HUES64 (cell line): ENCODE data around the gene CACNG5.
A peak's percentile ranks its signal among the peaks of the same experiment; 100 is the strongest.

ENCODE experiments used
- H3K27ac ChIP-seq: 2 replicates; pipeline ENCODE4 v1.7.0; 2013; ENCODE audit warnings: low read depth, low read length, inconsistent platforms
- H3K27me3 ChIP-seq: 2 replicates; pipeline ENCODE4 v1.6.1; 2013; ENCODE audit warnings: mild to moderate bottlenecking, low read length; ENCODE audit not compliant: insufficient read depth
- H3K36me3 ChIP-seq: 2 replicates; pipeline ENCODE4 v1.6.1; 2013; ENCODE audit warnings: mild to moderate bottlenecking, low read length; ENCODE audit not compliant: insufficient read depth
- H3K4me1 ChIP-seq: 2 replicates; pipeline ENCODE4 v1.6.1; 2013; ENCODE audit warnings: mild to moderate bottlenecking, low read length, moderate library complexity; ENCODE audit not compliant: insufficient read depth
- H3K4me3 ChIP-seq: 2 replicates; pipeline ENCODE4 v1.5.1; 2013; ENCODE audit warnings: mild to moderate bottlenecking, low read length, moderate library complexity
- H3K9ac ChIP-seq: 2 replicates; pipeline ENCODE4 v1.6.1; 2013; ENCODE audit warnings: mild to moderate bottlenecking, low read depth, low read length
- H3K9me3 ChIP-seq: 2 replicates; pipeline ENCODE4 v1.6.1; 2013; ENCODE audit warnings: low read depth, low read length; ENCODE audit not compliant: insufficient read depth
- WGBS: fragments of 150-250, 120-280 bp; methylation state at CpG from one replicate; pipeline ENCODE4 v1.1.7; 2013; ENCODE audit warnings: missing lambda C conversion rate; 5-methylcytosine and 5-hydroxymethylcytosine counted together

Gene CACNG5

DNA sequence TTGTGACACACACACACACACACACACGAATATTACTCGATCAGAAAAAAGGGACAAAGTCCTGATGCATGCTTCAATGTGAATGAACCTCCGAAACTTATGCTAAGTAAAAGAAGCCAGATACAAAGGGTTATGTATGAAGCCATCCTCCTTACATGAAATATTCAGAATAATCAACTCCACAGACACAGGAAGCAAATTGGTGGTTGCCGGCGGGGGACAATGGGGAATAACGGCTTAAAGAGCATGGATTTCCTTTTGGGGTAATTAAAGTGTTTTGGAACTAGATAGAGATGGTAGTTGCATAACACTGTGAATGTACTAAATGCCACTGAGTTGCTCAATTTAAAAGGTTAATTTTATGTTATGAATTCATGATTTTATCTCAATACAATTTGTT, 8.1 kb upstream of the CACNG5 start:
- no peaks in the 10 kb centered on the region for H3K9me3 ChIP-seq
- no peak overlapping the region for H3K27ac ChIP-seq
- H3K4me1 ChIP-seq, result peaks cover 19% of the 10 kb centered on the region
- H3K27me3 ChIP-seq, result peaks cover 8% of the 10 kb centered on the region
- H3K9ac ChIP-seq, result no peak overlapping the region
- 96% methylated on average over 6 of the region's 6 CpGs for WGBS
- no peaks in the 10 kb centered on the region for H3K36me3 ChIP-seq
- no peak overlapping the region for H3K4me3 ChIP-seq

DNA sequence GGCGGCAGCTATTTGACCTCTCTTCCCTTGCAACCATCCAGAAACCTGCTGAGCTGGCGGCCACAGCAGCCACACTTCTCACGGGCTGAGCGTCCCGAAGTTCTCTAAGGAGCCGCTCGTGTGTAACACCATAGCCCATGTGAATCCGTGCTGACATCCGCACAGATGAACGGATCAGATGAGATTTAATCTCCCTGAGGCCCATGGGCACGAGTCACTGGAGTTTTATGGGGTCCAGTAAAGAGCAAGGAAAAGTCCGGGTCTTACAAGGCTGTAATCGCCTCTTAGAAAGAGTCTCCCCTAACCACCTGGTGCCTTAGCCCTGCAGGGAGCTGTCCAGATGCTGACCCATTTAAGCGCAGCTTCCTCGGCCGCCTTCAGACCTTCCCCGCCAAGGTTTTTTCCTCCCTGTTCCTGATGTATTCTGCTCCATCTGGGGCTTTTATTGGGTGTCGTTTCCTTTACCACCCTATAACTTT, 5.5 kb upstream of the CACNG5 start:
- peaks cover 22% of the 10 kb centered on the region for H3K27me3 ChIP-seq
- H3K36me3 ChIP-seq, result no peaks in the 10 kb centered on the region
- no peak overlapping the region for H3K9ac ChIP-seq
- H3K9me3 ChIP-seq, result no peaks in the 10 kb centered on the region
- 12% methylated on average over 18 of the region's 18 CpGs for WGBS
- H3K4me3 ChIP-seq, result no peak overlapping the region
- H3K27ac ChIP-seq, result no peak overlapping the region
- H3K4me1 ChIP-seq, result peaks cover 19% of the 10 kb centered on the region

DNA sequence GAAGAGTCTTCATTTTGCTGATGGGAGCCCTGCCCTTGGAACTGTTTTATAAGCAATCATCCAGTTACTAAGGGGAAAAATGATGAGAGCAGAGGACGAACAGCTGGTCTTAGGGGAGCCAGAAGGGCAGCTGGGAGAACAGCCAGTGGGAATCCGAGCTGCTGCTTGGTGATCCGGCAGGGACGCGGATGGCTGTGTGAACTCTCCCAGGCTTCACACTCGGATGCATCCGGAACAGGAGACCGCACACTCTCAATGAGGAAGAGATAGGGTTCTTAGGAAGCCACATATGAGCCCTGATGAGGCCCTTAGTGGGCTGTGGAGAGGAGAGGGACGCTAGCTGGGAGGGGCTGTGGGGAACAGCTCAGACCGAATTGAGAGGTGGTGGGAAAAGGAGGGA, 5.0 kb upstream of the CACNG5 start:
- WGBS, result 28% methylated on average over 10 of the region's 10 CpGs
- Histone ChIP-seq H3K4me1 (peaks cover 19% of the 10 kb centered on the region), H3K4me3 (peak overlapping the region; percentile 0; the same call in 1 of the 2 replicates), H3K36me3 (no peaks in the 10 kb centered on the region), H3K27me3 (peaks cover 26% of the 10 kb centered on the region), H3K27ac (no peak overlapping the region), H3K9ac (no peak overlapping the region), H3K9me3 (no peaks in the 10 kb centered on the region)

DNA sequence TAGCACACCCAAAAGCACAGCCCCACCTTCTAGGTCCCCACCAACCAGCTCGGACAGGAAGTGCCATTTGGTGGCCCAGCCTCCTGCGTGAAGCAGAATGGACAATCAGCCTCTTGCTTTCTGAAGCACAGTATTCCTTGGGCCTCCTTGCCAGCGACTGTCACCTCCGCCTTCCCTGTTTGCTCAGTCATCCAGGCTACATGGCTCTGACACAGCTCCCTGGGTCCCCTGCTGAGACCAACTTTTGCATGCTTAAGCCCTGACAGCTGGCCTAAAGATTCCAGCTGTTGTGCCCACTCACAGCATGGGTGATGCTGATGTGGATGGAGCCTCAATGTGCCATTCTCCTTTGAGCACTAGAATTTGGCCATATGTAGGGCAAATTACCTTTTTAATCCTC, 4.5 kb upstream of the CACNG5 start:
- peaks cover 31% of the 10 kb centered on the region for H3K27me3 ChIP-seq

DNA sequence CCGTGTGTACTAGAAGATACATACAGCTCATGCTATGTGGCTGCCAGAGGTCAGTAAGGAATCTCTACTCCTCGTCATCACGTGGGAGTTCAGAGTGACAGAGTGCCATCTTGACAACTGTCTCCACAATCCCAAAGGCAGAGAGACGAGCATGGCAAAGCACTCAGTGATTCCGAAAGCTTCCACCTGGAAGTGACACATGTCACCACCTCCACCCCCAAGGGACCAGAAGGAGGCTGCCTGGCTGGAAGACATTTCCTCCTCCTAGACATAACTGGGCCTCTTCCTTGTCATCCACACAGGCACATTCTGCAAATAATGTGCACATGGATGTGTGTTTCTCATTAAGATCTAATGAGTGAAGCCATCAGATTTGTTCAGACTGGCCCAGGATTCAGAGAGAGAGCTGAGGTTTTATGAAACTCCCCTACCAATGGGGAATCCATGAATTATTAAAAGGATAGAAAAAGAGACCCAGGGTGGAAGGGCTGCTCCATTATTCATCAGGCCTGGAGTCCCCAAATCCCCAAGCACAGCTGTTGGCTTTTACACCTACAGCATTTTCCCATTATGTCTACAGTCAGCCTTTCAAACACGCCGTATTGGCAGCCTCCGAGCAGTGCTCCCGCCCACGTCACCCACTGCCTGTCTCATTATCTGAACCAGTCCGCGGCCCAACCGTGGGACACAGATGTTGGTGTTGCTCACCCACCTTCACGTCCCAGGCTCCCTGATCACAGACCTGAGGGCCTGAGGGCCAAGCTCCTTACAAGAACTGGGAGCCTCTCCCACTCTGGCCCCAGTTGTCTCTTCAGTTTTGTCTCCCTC, 3.3 kb upstream of the CACNG5 start:
- Histone ChIP-seq H3K4me1 (peaks cover 19% of the 10 kb centered on the region), H3K9me3 (no peaks in the 10 kb centered on the region), H3K27me3 (peaks cover 43% of the 10 kb centered on the region), H3K9ac (no peak overlapping the region), H3K36me3 (no peaks in the 10 kb centered on the region), H3K4me3 (no peak overlapping the region), H3K27ac (no peak overlapping the region)
- WGBS, result 92% methylated on average over 14 of the region's 14 CpGs

More for the DNA sequence above, 4.5 kb upstream of the CACNG5 start:
- Histone ChIP-seq H3K4me1 (peaks cover 19% of the 10 kb centered on the region), H3K9ac (no peak overlapping the region), H3K4me3 (0 out of 2 replicates have a peak overlapping the region, but pooled peaks have one; percentile 0), H3K36me3 (no peaks in the 10 kb centered on the region), H3K27ac (no peak overlapping the region), H3K9me3 (no peaks in the 10 kb centered on the region)
- WGBS, result 26% methylated on average over 4 of the region's 4 CpGs

DNA sequence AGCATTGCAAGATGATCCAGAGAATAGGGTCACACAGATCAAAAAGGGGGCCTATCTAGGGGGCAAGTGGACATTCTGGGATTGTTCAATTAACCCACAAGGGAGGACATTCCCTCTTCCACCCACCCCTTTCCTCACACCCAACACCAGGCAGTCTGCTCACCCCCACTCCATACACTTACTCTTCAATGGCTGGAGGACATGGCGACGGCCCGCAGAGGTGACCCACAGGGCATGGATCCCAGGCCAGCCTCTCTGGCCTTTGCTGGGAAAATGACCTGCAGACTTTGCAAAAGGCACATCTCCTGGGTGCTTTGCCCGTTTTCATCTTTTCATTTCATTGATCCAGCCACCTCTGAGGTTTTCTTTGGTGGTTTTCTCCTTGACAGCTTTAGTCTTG, 1.7 kb upstream of the CACNG5 start:
- peaks cover 47% of the 10 kb centered on the region for H3K27me3 ChIP-seq

DNA sequence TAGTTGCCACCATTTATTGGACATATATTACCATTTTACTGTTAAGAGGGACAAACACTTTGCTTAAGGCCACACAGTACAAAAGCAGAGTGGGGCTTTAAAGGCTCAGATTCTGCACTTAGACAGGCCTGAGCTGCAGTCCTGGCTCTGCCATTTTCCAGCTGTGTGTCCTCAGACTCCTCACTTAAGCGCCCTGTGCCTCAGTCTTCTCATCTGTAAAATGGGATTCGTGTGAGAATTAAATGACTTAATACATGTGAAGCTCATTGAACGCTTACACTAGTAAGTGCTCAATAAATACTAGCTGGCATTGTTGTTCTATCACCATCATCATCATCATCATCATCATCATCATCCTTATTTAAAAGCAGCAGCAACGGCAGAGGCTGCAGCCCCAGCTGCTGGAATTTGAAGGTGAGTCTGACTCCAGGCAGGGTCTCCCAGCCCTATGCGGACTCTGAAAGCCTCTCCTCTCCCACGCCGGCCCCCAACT, 445 bp upstream of the CACNG5 start:
- Histone ChIP-seq H3K4me1 (peaks cover 13% of the 10 kb centered on the region), H3K27ac (no peak overlapping the region), H3K9me3 (no peaks in the 10 kb centered on the region), H3K27me3 (peaks cover 47% of the 10 kb centered on the region), H3K36me3 (no peaks in the 10 kb centered on the region), H3K9ac (no peak overlapping the region), H3K4me3 (peak overlapping the region; percentile 60)
- WGBS, result 49% methylated on average over 7 of the region's 7 CpGs

More for the DNA sequence above, 1.7 kb upstream of the CACNG5 start:
- peaks cover 19% of the 10 kb centered on the region for H3K4me1 ChIP-seq
- WGBS, result 96% methylated on average over 4 of the region's 4 CpGs
- H3K36me3 ChIP-seq, result no peaks in the 10 kb centered on the region
- no peak overlapping the region for H3K4me3 ChIP-seq
- H3K9ac ChIP-seq, result no peak overlapping the region
- H3K27ac ChIP-seq, result no peak overlapping the region
- H3K9me3 ChIP-seq, result no peaks in the 10 kb centered on the region

DNA sequence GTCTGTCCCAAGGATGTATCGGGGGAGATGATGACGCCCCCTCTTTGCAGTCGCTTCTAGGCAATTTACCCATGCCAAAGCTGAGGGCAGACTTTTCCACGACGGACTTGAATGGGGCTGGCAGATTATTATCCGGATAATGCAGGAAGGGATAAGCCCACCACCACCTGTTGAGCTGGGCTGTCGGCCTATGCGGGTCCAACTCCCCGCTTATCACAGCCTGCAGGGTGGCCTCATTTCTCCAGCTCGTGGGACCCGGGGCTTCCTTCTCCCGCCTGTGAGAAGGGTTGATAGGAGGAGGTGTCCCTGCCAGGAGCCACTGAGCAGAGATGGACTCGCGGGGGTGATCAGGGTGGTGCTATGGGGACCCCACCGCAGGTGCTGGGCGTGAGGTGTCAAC, 559 bp downstream of the CACNG5 start:
- H3K9me3 ChIP-seq, result no peaks in the 10 kb centered on the region
- H3K27me3 ChIP-seq, result peaks cover 43% of the 10 kb centered on the region
- peaks cover 5% of the 10 kb centered on the region for H3K4me1 ChIP-seq
- peak overlapping the region; percentile 60 for H3K4me3 ChIP-seq
- no peak overlapping the region; the same call in 1 of the 2 replicates for H3K9ac ChIP-seq
- no peaks in the 10 kb centered on the region for H3K36me3 ChIP-seq
- H3K27ac ChIP-seq, result no peak overlapping the region
- WGBS, result 70% methylated on average over 16 of the region's 16 CpGs

DNA sequence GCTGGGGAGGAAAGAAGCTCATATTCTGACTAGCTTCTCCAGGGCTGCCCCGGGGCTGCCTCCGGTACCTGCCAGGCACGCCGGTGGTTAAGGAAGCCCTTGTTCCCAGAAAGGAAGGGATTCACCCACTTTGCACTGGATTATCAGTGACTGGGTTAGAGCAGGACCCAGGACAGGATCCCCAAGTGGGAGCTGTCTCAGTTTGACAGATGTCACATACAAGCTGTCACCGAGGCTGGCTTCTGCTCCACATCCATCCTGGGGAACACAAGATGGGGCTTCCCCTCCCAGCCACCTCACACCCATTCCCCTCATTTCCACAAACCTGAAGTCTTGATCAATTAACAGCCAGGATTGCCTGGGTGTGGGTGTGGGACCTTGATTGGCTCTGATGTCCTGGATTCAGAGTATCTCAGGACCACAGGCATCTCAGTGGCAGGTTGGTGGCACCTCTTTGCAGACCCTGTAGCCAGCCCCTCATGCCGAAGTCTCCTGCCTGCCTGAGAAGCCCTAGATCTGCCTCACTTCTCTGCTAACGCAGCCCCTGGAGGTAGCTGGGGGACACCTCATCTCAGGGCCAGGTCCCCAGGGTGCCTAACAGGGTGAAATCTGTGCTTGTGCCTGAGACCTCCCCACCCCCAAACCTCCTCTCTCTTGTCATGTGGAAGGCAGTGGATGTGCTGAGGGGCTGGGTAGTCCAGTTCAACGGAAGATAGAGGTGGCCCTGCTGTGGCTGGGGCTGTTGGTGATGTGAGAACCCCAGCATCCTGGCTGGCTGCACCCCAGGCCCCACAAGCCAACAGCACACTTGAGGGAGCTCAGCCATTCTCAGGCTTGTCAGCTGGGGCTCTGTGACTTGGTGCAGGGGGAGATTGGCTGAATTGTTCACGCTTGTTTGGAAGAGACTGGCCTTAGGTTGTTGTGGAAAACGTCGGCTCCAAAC, 1.4 kb downstream of the CACNG5 start:
- Histone ChIP-seq H3K4me1 (no peaks in the 10 kb centered on the region), H3K9me3 (no peaks in the 10 kb centered on the region), H3K4me3 (no peak overlapping the region), H3K27me3 (peaks cover 39% of the 10 kb centered on the region), H3K36me3 (no peaks in the 10 kb centered on the region), H3K27ac (no peak overlapping the region), H3K9ac (no peak overlapping the region)
- WGBS, result 86% methylated on average over 11 of the region's 11 CpGs

DNA sequence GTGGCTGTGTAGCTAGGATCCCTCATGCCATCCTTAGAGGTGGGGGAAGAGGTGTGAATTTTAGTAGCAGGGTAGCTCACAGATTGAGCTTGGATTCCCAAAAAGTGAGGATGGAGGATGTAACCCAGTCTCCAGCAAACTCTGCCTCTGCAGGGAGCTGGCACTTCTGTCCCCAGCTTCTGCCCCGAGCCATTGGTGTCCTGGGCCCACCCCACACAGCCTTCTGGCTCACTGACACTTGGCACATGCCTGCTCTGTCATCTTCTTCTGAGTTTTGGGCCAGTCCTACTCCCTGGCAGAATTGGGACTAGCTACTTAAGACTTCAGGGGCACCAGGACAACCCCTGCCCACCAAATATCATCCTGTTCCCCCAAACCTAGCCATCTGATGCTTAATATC, 2.3 kb downstream of the CACNG5 start:
- H3K27ac ChIP-seq, result no peak overlapping the region
- H3K4me1 ChIP-seq, result no peaks in the 10 kb centered on the region
- peaks cover 39% of the 10 kb centered on the region for H3K27me3 ChIP-seq
- H3K36me3 ChIP-seq, result no peaks in the 10 kb centered on the region
- no peaks in the 10 kb centered on the region for H3K9me3 ChIP-seq
- WGBS, result 82% methylated on average over 1 of the region's 1 CpG
- H3K9ac ChIP-seq, result no peak overlapping the region
- H3K4me3 ChIP-seq, result no peak overlapping the region
